CD4-positive, alpha-beta memory T cell (primary cell): Measurements from ENCODE around the gene DOCK3. TPM values are rescaled to one million over a fixed set of nuclear protein-coding genes. Genes with fewer than 3 reads are reported as not detected.
"Not testable (repeated sequence)": the region's sequence is repeated elsewhere in the genome, so short reads cannot be mapped to it uniquely, and the experiment has no call there.

Experiments used
- CTCF ChIA-PET: fragments of 350-600 bp; sonication (Branson Sonifier 250); formaldehyde crosslinking; loops from one replicate; lab custom pipeline; 2021; ENCODE audit warnings: inconsistent platforms; ENCODE audit not compliant: partially characterized antibody; lab: Charles Lee
- POLR2A ChIA-PET: fragments of 350-600 bp; sonication (Branson Sonifier 250); formaldehyde crosslinking; loops from one replicate; lab custom pipeline; 2021; ENCODE audit not compliant: partially characterized antibody; lab: Charles Lee
- DNase-seq, 5 donors: peaks; one replicate each; pipeline versions ENCODE4 v3.0.0 to v3.0.0-alpha.2; 2020 to 2022; ENCODE audit warnings: mixed read lengths in 1 of 5
- H3K27ac ChIP-seq: one replicate; pipeline ENCODE4 v1.7.0; 2013; ENCODE audit warnings: low read depth, low read length
- H3K27me3 ChIP-seq: 2 replicates; pipeline ENCODE4 v1.7.0; 2013; ENCODE audit warnings: mild to moderate bottlenecking, low read length, moderate library complexity; ENCODE audit not compliant: insufficient read depth
- H3K36me3 ChIP-seq: 2 replicates; pipeline ENCODE4 v1.7.0; 2013; ENCODE audit warnings: mild to moderate bottlenecking, low read length, moderate library complexity; ENCODE audit not compliant: insufficient read depth
- H3K4me1 ChIP-seq: 2 replicates; pipeline ENCODE4 v1.7.0; 2013; ENCODE audit warnings: mild to moderate bottlenecking, low read length, moderate library complexity; ENCODE audit not compliant: insufficient read depth
- H3K4me3 ChIP-seq, 2 donors: one replicate each; pipeline ENCODE4 v1.7.0; 2013; ENCODE audit warnings: low read length in 2 of 2, mild to moderate bottlenecking in 1 of 2
- H3K9me3 ChIP-seq, 2 donors: one replicate each; pipeline ENCODE4 v1.7.0; 2013; ENCODE audit warnings: low read length in 2 of 2, control low read depth in 1 of 2; ENCODE audit not compliant: control insufficient read depth in 1 of 2
- H3K27ac Mint-ChIP-seq, 7 donors: one replicate each; pipeline ENCODE4 v1.8.0; 2020 to 2021; ENCODE audit warnings: mixed read lengths in 7 of 7, mild to moderate bottlenecking in 6 of 7, inconsistent platforms in 3 of 7, moderate library complexity in 3 of 7
- H3K27me3 Mint-ChIP-seq, 2 donors: one replicate each; pipeline ENCODE4 v1.8.0; 2020 to 2021; ENCODE audit warnings: mixed read lengths in 2 of 2
- H3K36me3 Mint-ChIP-seq, 2 donors: one replicate each; pipeline ENCODE4 v1.8.0; 2020 to 2021; ENCODE audit warnings: mixed read lengths in 2 of 2, inconsistent platforms in 1 of 2, mild to moderate bottlenecking in 1 of 2
- H3K4me1 Mint-ChIP-seq, 4 donors: one replicate each; pipeline ENCODE4 v1.8.0; 2020 to 2021; ENCODE audit warnings: mixed read lengths in 4 of 4, mild to moderate bottlenecking in 1 of 4
- H3K4me3 Mint-ChIP-seq, 8 donors: one replicate each; pipeline ENCODE4 v1.8.0; 2020 to 2021; ENCODE audit warnings: mixed read lengths in 8 of 8, mild to moderate bottlenecking in 7 of 8, moderate library complexity in 6 of 8, inconsistent platforms in 3 of 8
- H3K9me3 Mint-ChIP-seq, 8 donors: one replicate each; pipeline ENCODE4 v1.8.0; 2020 to 2021; ENCODE audit warnings: mixed read lengths in 8 of 8, mild to moderate bottlenecking in 5 of 8, inconsistent platforms in 3 of 8, moderate library complexity in 1 of 8
- intact Hi-C: fragments of 100-400 bp; cut with micrococcal nuclease; formaldehyde crosslinking; loops from one replicate; pipeline ENCODE4 v1.15.1; 2023
- polyA plus RNA-seq, 2 donors: library from polyadenylated mRNA; unstranded; fragments of 300-500 nt; fragmentation: Illumina TruSeq; gene quantifications; one replicate each; pipeline ENCODE4 v1.2.3, GENCODE V29; 2021
- total RNA-seq, 2 experiments: library from RNA; stranded (reverse); gene quantifications; one replicate each; pipeline ENCODE4 v1.2.3, GENCODE V29; 2021

The DOCK3 gene
- total and polyA plus RNA-seq, 4 experiments from 2014 or later = 0.04 to 2.6 (median 1.3) TPM

DNA sequence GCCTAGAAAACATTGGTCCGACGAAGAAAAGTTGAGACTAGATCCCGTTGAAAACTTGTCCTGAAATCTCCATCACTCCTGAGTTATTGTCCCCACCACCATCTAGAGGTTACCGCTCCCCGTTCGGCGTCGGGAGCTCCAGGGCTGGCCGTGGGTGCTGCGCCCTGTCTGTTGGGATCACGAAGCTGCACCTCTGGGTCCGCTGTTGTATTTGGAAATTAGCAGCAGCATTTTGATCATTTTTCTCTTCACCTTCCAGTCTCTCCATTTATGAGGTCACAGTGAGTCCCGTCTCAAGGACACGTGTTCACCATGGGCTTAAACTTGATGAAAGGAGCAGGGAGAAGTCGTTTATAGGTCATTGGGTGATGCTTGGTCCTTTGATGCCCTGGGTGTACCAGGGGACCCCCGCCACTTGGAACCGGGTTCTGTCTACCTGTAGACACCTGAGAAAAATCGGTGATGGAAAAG lies 710.9 kb downstream of the DOCK3 start:
- peaks cover 46% of the 10 kb centered on the region for H3K4me1 ChIP-seq
- peak overlapping the region; percentile 61 to 93 for H3K4me3 ChIP-seq
- no peaks in the 10 kb centered on the region for H3K9me3 ChIP-seq
- POLR2A ChIA-PET = interaction anchor here (0.7 to 4.9 kb wide), 20 partner anchors 9 to 1045 kb away, joined by 3 to 34 read pairs (median 6); partner anchors contain the start of genes C3orf18, CISH, DCAF1 and HEMK1
- H3K4me1 Mint-ChIP-seq = peaks cover 28 to 68% (median 47%) of the 10 kb centered on the region in 4 donors
- peaks cover 12 to 43% of the 10 kb centered on the region in 2 donors for H3K36me3 Mint-ChIP-seq
- no peaks in the 10 kb centered on the region for H3K27me3 Mint-ChIP-seq
- H3K9me3 Mint-ChIP-seq = no peaks in the 10 kb centered on the region
- CTCF ChIA-PET = interaction anchor here (1.0 to 1.7 kb wide), 7 partner anchors 9 to 769 kb away, joined by 3 to 5 read pairs (median 4); no protein-coding TSS in a partner anchor
- peak in 2 of 5 donors; percentile 21 to 29 for DNase-seq
- peak overlapping the region; percentile 92 for H3K27ac ChIP-seq
- peak overlapping the region; percentile 95 to 99 (median 98) for H3K4me3 Mint-ChIP-seq
- peaks cover 4% of the 10 kb centered on the region for H3K36me3 ChIP-seq
- intact Hi-C loops = loop anchor here (1.0 to 5.0 kb wide), 5 partner anchors 115 to 769 kb away; partner anchors contain the start of genes DCAF1 and TEX264
- H3K27ac Mint-ChIP-seq = peak overlapping the region; percentile 93 to 100 (median 98)
- H3K27me3 ChIP-seq = no peaks in the 10 kb centered on the region

DNA sequence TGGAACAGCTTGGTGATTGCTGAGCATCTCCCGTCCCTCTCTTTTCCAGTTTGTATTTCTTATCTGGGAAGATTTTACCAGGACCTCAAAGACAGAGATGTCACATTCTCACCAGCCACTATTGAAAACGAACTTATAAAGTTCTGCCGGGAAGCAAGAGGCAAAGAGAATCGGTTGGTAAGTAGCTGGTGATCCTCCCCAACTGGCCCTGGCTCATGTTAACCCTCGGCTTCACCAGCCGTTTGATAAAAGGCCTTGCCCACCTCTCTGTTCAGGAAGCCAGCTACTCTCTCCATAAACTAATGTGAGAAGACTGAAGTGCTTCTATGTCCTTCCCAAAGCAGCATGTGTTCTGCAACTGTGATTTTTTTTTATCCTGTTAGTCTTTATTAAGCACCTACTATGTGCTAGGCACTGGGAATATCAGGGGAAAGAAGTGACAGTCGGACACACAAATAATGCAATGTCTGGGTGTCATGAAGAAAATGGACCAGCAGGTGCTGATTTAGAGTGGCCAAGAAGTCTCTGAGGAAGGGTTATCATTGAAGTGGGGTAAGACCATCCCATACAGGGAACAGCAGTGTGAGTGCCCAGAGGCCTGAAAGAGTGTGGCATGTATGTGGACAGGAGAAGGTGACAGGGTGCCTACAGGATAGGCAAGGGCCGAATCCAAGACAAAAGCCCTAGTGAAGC lies 711.6 kb downstream of the DOCK3 start:
- intact Hi-C loops = loop anchor here (5.0 kb wide), 1 partner anchor 414 kb away; no protein-coding TSS in a partner anchor

DNA sequence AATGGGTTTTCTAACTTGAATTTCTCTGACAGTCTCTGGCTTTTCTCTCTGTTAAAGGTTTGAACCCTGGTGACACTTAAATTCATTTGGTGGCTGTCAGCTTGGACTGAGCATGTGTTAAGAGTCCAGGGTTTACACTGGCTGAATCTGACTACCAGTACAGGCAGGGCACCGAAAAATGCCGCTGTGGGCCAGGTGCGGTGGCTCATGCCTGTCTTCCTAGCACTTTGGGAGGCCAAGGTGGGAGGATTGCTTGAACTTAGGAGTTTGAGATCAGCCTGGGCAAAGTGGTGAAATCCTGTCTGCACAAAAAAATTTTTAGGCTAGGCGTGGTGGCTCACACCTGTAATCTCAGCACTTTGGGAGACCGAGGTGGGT lies 712.1 kb downstream of the DOCK3 start:
- Mint-ChIP-seq H3K27ac (peak overlapping the region in 6 of 7 donors; percentile 93 to 100 (median 98)), H3K4me3 (peak overlapping the region in 7 of 8 donors; percentile 52 to 99 (median 97)), H3K4me1 (peaks cover 28 to 73% (median 49%) of the 10 kb centered on the region in 4 donors), H3K36me3 (peaks cover 12 to 48% of the 10 kb centered on the region in 2 donors), H3K27me3 (no peaks in the 10 kb centered on the region), H3K9me3 (no peaks in the 10 kb centered on the region)
- POLR2A ChIA-PET = interaction anchor here (1.3 to 4.9 kb wide), 4 partner anchors 283 to 819 kb away, joined by 3 to 34 read pairs (median 24); partner anchors contain the start of genes C3orf18, HEMK1, MAPKAPK3 and TEX264
- no peak for DNase-seq
- intact Hi-C loops = loop anchor here (5.0 kb wide), 1 partner anchor 415 kb away; no protein-coding TSS in a partner anchor
- CTCF ChIA-PET = interaction anchor here (1.7 to 5.0 kb wide), 3 partner anchors 47 to 412 kb away, joined by 4 to 52 read pairs (median 46); partner anchors contain the start of gene DCAF1
- Histone ChIP-seq H3K27ac (no peak overlapping the region), H3K4me1 (peaks cover 49% of the 10 kb centered on the region), H3K4me3 (no peak overlapping the region), H3K9me3 (no peaks in the 10 kb centered on the region), H3K36me3 (peaks cover 4% of the 10 kb centered on the region), H3K27me3 (no peaks in the 10 kb centered on the region)

More for the DNA sequence above, 711.6 kb downstream of the DOCK3 start:
- Mint-ChIP-seq H3K36me3 (peaks cover 12 to 46% of the 10 kb centered on the region in 2 donors), H3K4me1 (peaks cover 28 to 73% (median 49%) of the 10 kb centered on the region in 4 donors), H3K27ac (peak overlapping the region; percentile 93 to 100 (median 98)), H3K27me3 (no peaks in the 10 kb centered on the region), H3K9me3 (no peaks in the 10 kb centered on the region), H3K4me3 (peak overlapping the region; percentile 95 to 99 (median 98))
- ChIA-PET POLR2A (interaction anchor here (0.7 to 4.9 kb wide), 14 partner anchors 8 to 1045 kb away, joined by 3 to 34 read pairs (median 14); partner anchors contain the start of genes C3orf18, DCAF1, HEMK1 and MAPKAPK3), CTCF (interaction anchor here (1.1 to 1.7 kb wide), 6 partner anchors 8 to 770 kb away, joined by 3 to 4 read pairs (median 4); no protein-coding TSS in a partner anchor)
- no peak for DNase-seq
- Histone ChIP-seq H3K36me3 (peaks cover 4% of the 10 kb centered on the region), H3K4me1 (peaks cover 49% of the 10 kb centered on the region), H3K4me3 (peak overlapping the region; percentile 61 to 93), H3K27ac (peak overlapping the region; percentile 92), H3K9me3 (no peaks in the 10 kb centered on the region), H3K27me3 (no peaks in the 10 kb centered on the region)

DNA sequence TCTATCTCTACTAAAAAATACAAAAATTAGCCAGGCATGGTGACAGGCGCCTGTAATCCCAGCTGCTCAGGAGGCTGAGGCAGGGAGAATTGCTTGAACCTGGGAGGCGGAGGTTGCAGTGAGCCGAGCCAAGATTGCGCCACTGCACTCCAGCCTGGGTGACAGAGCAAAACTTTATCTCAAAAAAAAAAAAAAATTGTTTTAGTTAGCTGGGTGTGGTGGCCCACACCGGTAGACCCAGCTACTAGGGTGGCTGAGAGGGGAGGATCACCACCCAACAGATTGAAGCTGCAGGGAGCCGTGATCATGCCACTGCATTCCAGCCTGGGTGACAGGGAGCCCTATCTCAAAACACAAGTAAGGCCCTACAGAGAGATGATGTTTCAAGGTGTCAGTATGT lies 712.6 kb downstream of the DOCK3 start:
- H3K27me3 Mint-ChIP-seq, H3K27me3 ChIP-seq, H3K36me3 ChIP-seq, H3K9me3 Mint-ChIP-seq, H3K27ac ChIP-seq, H3K9me3 ChIP-seq, H3K4me3 ChIP-seq, DNase-seq: not testable (repeated sequence)
- Mint-ChIP-seq H3K36me3 (peaks cover 12 to 48% of the 10 kb centered on the region in 2 donors), H3K4me3 (peak overlapping the region in 2 of 8 donors; percentile 96 to 99), H3K27ac (peak overlapping the region in 3 of 7 donors; percentile 46 to 93 (median 91)), H3K4me1 (peaks cover 28 to 73% (median 49%) of the 10 kb centered on the region in 4 donors)
- ChIA-PET POLR2A (interaction anchor here (1.2 to 4.9 kb wide), 4 partner anchors 10 to 770 kb away, joined by 3 to 31 read pairs (median 10); partner anchors contain the start of genes MAPKAPK3 and TEX264), CTCF (interaction anchor here (0.8 to 5.0 kb wide), 8 partner anchors 20 to 771 kb away, joined by 3 to 52 read pairs (median 4); partner anchors contain the start of gene DCAF1)
- H3K4me1 ChIP-seq = peaks cover 52% of the 10 kb centered on the region
- intact Hi-C loops = loop anchor here (5.0 kb wide), 1 partner anchor 415 kb away; no protein-coding TSS in a partner anchor

DNA sequence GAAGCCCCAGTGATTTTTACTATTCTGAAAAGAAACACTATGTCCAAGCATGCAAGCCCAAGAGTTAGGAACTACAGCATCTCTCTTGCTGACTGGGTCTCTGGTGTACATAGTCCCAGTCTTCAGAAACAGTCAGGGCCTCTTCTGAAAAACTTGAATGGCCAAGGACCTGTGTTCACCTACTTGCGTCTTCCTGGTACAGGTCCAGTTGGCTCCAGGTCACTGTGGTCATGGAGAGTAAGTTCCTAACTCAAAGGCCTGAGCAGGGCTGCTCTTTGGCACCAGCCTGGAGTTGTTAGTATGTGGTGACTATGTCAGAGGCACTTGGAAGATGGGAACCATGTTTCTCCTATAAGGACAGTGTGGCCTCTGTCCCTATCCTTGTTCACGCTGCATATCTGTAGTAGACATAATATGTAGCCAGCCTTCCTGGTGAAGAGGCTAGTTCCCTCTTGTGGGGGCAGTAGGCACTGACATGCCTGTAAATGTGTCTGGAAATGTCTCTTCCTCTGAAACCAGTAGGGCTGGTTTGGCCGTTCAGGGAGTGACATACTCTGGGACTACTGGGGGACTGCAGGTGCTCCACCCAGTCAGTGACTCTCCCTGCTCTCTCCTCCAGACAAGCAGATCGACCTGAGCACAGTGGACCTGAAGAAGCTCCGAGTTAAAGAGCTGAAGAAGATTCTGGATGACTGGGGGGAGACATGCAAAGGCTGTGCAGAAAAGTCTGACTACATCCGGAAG lies 713.7 kb downstream of the DOCK3 start:
- no peaks in the 10 kb centered on the region for H3K27me3 ChIP-seq
- H3K4me1 ChIP-seq = peaks cover 59% of the 10 kb centered on the region
- Mint-ChIP-seq H3K27me3 (no peaks in the 10 kb centered on the region), H3K4me1 (peaks cover 32 to 81% (median 54%) of the 10 kb centered on the region in 4 donors), H3K27ac (peak overlapping the region in 3 of 7 donors; percentile 66 to 91 (median 76)), H3K36me3 (peaks cover 17 to 58% of the 10 kb centered on the region in 2 donors), H3K9me3 (no peaks in the 10 kb centered on the region), H3K4me3 (peak overlapping the region in 2 of 8 donors; percentile 27 to 29)
- ChIA-PET POLR2A (interaction anchor here (1.2 to 4.9 kb wide), 9 partner anchors 9 to 778 kb away, joined by 3 to 17 read pairs (median 8); partner anchors contain the start of genes DCAF1 and TEX264), CTCF (interaction anchor here (1.1 to 5.0 kb wide), 29 partner anchors 9 to 1038 kb away, joined by 3 to 52 read pairs (median 6); partner anchors contain the start of genes C3orf18, CYB561D2, DCAF1 and MAPKAPK3)
- peaks cover 17% of the 10 kb centered on the region for H3K36me3 ChIP-seq
- H3K9me3 ChIP-seq = no peaks in the 10 kb centered on the region
- intact Hi-C loops = loop anchor here (1.0 to 5.0 kb wide), 2 partner anchors 46 to 416 kb away; no protein-coding TSS in a partner anchor
- no peak overlapping the region for H3K4me3 ChIP-seq
- no peak overlapping the region for H3K27ac ChIP-seq
- DNase-seq = no peak
